ENCODE measurements around the gene GREB1L. TPM values are rescaled to one million over a fixed set of nuclear protein-coding genes. Genes with fewer than 3 reads are reported as not detected.

GREB1L gene
- polyA plus RNA-seq, 1 donor (not counting 4 experiments of a cell fraction or from before 2014, with no cell fraction given): 5.5 TPM

DNA sequence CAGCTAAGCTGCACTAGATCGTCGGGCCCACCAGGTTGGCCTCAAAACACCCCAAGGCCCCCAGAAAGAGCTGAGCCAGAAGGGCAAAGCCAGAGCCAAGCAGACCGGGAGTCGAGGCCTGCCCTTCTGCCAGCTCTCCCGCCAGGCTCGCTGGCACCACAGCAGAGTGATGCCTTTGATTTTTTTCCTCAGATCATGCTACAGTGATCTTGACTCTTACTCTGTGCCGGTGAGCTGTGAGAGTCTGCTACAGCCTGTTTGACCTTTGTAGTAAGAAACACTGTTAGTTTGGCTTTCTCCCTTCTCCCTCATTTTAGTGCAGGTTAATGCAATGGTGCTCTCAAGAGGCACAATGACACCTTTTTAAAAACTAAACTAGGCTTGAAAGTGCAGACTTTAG lies 260.6 kb downstream of the GREB1L start:
- no peak overlapping the region for H3K27ac ChIP-seq (ENCODE audit: control insufficient read depth, insufficient read depth, low read length)
- FAIRE-seq: no peak
- dilution Hi-C loops (cut with MboI; ENCODE audit: extremely low pct_ligation_motif_present, low sequenced_read_pairs): no loop called here
- no peak for TF ChIP-seq EZH2 (IDR thresholded peaks at IDR 0.05; ENCODE audit: low read length)
- TF ChIP-seq, protein P1, sequence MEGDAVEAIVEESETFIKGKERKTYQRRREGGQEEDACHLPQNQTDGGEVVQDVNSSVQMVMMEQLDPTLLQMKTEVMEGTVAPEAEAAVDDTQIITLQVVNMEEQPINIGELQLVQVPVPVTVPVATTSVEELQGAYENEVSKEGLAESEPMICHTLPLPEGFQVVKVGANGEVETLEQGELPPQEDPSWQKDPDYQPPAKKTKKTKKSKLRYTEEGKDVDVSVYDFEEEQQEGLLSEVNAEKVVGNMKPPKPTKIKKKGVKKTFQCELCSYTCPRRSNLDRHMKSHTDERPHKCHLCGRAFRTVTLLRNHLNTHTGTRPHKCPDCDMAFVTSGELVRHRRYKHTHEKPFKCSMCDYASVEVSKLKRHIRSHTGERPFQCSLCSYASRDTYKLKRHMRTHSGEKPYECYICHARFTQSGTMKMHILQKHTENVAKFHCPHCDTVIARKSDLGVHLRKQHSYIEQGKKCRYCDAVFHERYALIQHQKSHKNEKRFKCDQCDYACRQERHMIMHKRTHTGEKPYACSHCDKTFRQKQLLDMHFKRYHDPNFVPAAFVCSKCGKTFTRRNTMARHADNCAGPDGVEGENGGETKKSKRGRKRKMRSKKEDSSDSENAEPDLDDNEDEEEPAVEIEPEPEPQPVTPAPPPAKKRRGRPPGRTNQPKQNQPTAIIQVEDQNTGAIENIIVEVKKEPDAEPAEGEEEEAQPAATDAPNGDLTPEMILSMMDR (optimal IDR thresholded peaks at IDR 0.05 in 1 of 3, IDR thresholded peaks at IDR 0.05 in 1 of 3, conservative IDR thresholded peaks at IDR 0.05 in 1 of 3; ENCODE audit: extremely low read depth in 1 of 3, insufficient read depth in 2 of 3, low read length in 3 of 3): no peak
- H3K4me2 ChIP-seq (ENCODE audit: control insufficient read depth, extremely low read depth, insufficient read depth, low read depth, low read length): no peak overlapping the region
- no peaks in the 10 kb centered on the region for H3K36me3 ChIP-seq (ENCODE audit: control insufficient read depth in 2 of 2, extremely low read depth in 1 of 2, insufficient read depth in 2 of 2, low read length in 2 of 2)
- H2AFZ ChIP-seq (ENCODE audit: control insufficient read depth, low read length): no peak overlapping the region
- no peaks in the 10 kb centered on the region for H3K79me2 ChIP-seq (ENCODE audit: control insufficient read depth, insufficient read depth, low read length)
- no peaks in the 10 kb centered on the region for H3K4me1 ChIP-seq (ENCODE audit: control insufficient read depth, extremely low read depth, insufficient read depth, low read length)
- H3K9ac ChIP-seq (ENCODE audit: control insufficient read depth, extremely low read depth, insufficient read depth, low read length): no peak overlapping the region
- no peaks in the 10 kb centered on the region for H3K27me3 ChIP-seq (ENCODE audit: control insufficient read depth, extremely low read depth, insufficient read depth, low read length)
- H4K20me1 ChIP-seq (ENCODE audit: control insufficient read depth, extremely low read depth, insufficient read depth, low read length): no peaks in the 10 kb centered on the region
- no peak for DNase-seq (ENCODE audit: low read depth, low spot score)
- no peak overlapping the region for H3K4me3 ChIP-seq (ENCODE audit: control insufficient read depth in 2 of 3, extremely low read depth in 1 of 3, insufficient read depth in 2 of 3, low read depth in 1 of 3, low read length in 3 of 3)
- H3K9me1 ChIP-seq (ENCODE audit: control insufficient read depth, extremely low read depth, insufficient read depth, low read length): no peaks in the 10 kb centered on the region
- H3K9me3 ChIP-seq (ENCODE audit: control insufficient read depth, low read depth, low read length): no peaks in the 10 kb centered on the region

DNA sequence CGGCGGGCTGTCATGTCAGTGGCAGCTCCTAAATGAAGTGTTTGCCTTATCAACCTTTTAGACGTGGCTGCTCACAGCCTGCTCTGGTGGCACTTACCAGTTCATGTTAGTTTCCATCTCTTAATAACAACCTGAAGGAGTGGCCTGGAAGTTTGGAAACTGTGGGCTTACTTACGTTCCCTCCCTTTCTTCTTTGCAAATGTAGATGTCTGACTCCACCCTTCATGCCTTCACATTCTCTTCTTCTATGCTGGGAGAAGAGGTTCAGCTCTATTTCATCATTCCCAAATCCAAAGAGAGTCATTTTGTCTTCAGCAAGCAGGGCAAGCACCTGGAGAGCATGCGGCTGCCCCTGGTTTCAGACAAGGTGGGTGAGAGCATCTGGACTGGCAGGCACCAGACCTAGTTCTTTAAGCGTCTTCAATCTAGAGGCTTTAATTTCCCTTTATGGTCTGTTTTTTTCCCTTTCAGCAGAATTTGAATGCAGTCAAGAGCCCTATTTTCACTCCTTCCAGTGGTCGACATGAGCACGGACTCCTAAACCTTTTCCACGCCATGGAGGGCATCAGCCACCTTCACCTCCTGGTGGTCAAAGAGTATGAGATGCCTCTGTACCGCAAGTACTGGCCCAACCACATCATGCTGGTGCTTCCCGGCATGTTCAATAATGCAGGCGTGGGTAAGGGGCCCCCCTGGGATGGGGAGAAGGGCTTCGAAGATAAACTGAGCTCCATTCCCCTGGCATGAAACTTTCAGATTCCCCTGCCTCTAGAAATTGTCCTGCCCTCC lies 266.1 kb downstream of the GREB1L start:
- Histone ChIP-seq H3K36me3 (ENCODE audit: control insufficient read depth in 2 of 2, extremely low read depth in 1 of 2, insufficient read depth in 2 of 2, low read length in 2 of 2) (no peaks in the 10 kb centered on the region), H2AFZ (ENCODE audit: control insufficient read depth, low read length) (no peak overlapping the region), H3K9ac (ENCODE audit: control insufficient read depth, extremely low read depth, insufficient read depth, low read length) (no peak overlapping the region), H3K9me1 (ENCODE audit: control insufficient read depth, extremely low read depth, insufficient read depth, low read length) (no peaks in the 10 kb centered on the region), H3K4me2 (ENCODE audit: control insufficient read depth, extremely low read depth, insufficient read depth, low read depth, low read length) (no peak overlapping the region), H3K4me1 (ENCODE audit: control insufficient read depth, extremely low read depth, insufficient read depth, low read length) (no peaks in the 10 kb centered on the region), H4K20me1 (ENCODE audit: control insufficient read depth, extremely low read depth, insufficient read depth, low read length) (no peaks in the 10 kb centered on the region), H3K4me3 (ENCODE audit: control insufficient read depth in 2 of 3, extremely low read depth in 1 of 3, insufficient read depth in 2 of 3, low read depth in 1 of 3, low read length in 3 of 3) (no peak overlapping the region), H3K9me3 (ENCODE audit: control insufficient read depth, low read depth, low read length) (no peaks in the 10 kb centered on the region), H3K27me3 (ENCODE audit: control insufficient read depth, extremely low read depth, insufficient read depth, low read length) (no peaks in the 10 kb centered on the region), H3K79me2 (ENCODE audit: control insufficient read depth, insufficient read depth, low read length) (no peaks in the 10 kb centered on the region), H3K27ac (ENCODE audit: control insufficient read depth, insufficient read depth, low read length) (no peak overlapping the region)
- DNase-seq (ENCODE audit: low read depth, low spot score) (no peak), FAIRE-seq (no peak)
- dilution Hi-C loops (cut with MboI; ENCODE audit: extremely low pct_ligation_motif_present, low sequenced_read_pairs): no loop called here
- TF ChIP-seq, protein P1 (optimal IDR thresholded peaks at IDR 0.05 in 1 of 3, IDR thresholded peaks at IDR 0.05 in 1 of 3, conservative IDR thresholded peaks at IDR 0.05 in 1 of 3; ENCODE audit: extremely low read depth in 1 of 3, insufficient read depth in 2 of 3, low read length in 3 of 3): no peak
- no peak for TF ChIP-seq EZH2 (IDR thresholded peaks at IDR 0.05; ENCODE audit: low read length)

Measured in keratinocyte (primary cell).